IPS-20b (cell line): ENCODE measurements around the gene RAD21L1.
"Not testable (repeated sequence)": the region's sequence is repeated elsewhere in the genome, so short reads cannot be mapped to it uniquely, and the experiment has no call there.

Source experiments
- H3K27ac ChIP-seq: one replicate; pipeline ENCODE4 v1.5.1; 2013; ENCODE audit warnings: low read length
- H3K27me3 ChIP-seq: 2 replicates; pipeline ENCODE4 v1.6.1; 2013; ENCODE audit warnings: mild to moderate bottlenecking, low read length, inconsistent platforms; ENCODE audit not compliant: insufficient read depth
- H3K36me3 ChIP-seq: 2 replicates; pipeline ENCODE4 v1.6.1; 2013; ENCODE audit warnings: low read depth, mild to moderate bottlenecking, inconsistent platforms, low read length, moderate library complexity; ENCODE audit not compliant: insufficient read depth
- H3K4me1 ChIP-seq: 2 replicates; pipeline ENCODE4 v1.6.1; 2013; ENCODE audit warnings: mild to moderate bottlenecking, control low read depth, inconsistent platforms, low read length, moderate library complexity; ENCODE audit not compliant: insufficient read depth
- H3K4me3 ChIP-seq: 2 replicates; pipeline ENCODE4 v1.5.1; 2013; ENCODE audit warnings: mild to moderate bottlenecking, low read length, inconsistent platforms
- H3K9ac ChIP-seq: 2 replicates; pipeline ENCODE4 v1.6.1; 2013; ENCODE audit warnings: low read depth, mild to moderate bottlenecking, inconsistent platforms, low read length, moderate library complexity
- H3K9me3 ChIP-seq: 2 replicates; pipeline ENCODE4 v1.6.1; 2013; ENCODE audit warnings: mild to moderate bottlenecking, low read depth, low read length, inconsistent platforms; ENCODE audit not compliant: insufficient read depth

The RAD21L1 gene

GRCh38 chr20:1212023-1212422 is 13.8 kb upstream of the RAD21L1 start:
- Histone ChIP-seq H3K9ac (peak overlapping the region; percentile 10; the same call in 1 of the 2 replicates), H3K27ac (no peak overlapping the region), H3K36me3 (no peaks in the 10 kb centered on the region), H3K4me3 (no peak overlapping the region), H3K9me3 (no peaks in the 10 kb centered on the region), H3K27me3 (peaks cover 25% of the 10 kb centered on the region), H3K4me1 (peaks cover 7% of the 10 kb centered on the region; the same call in 1 of the 2 replicates)

- no peak overlapping the region; the same call in 1 of the 2 replicates for H3K4me3 ChIP-seq
- no peaks in the 10 kb centered on the region for H3K9me3 ChIP-seq
- H3K27me3 ChIP-seq, result peaks cover 25% of the 10 kb centered on the region
- peak overlapping the region; percentile 10; the same call in 1 of the 2 replicates for H3K9ac ChIP-seq
- no peak overlapping the region for H3K27ac ChIP-seq
- H3K36me3 ChIP-seq, result no peaks in the 10 kb centered on the region
- peaks cover 7% of the 10 kb centered on the region; the same call in 1 of the 2 replicates for H3K4me1 ChIP-seq
Measured at GRCh38 chr20:1212607-1213396, 13.0 kb upstream of the RAD21L1 start.

- Histone ChIP-seq H3K4me3 (no peak overlapping the region), H3K27ac (no peak overlapping the region), H3K9me3 (no peaks in the 10 kb centered on the region), H3K27me3 (peaks cover 19% of the 10 kb centered on the region), H3K4me1 (peaks cover 7% of the 10 kb centered on the region; the same call in 1 of the 2 replicates), H3K9ac (no peak overlapping the region), H3K36me3 (no peaks in the 10 kb centered on the region)
Measured at GRCh38 chr20:1214838-1215261, 11.0 kb upstream of the RAD21L1 start.

- no peaks in the 10 kb centered on the region for H3K9me3 ChIP-seq
- H3K27ac ChIP-seq, result no peak overlapping the region
- no peak overlapping the region for H3K9ac ChIP-seq
- H3K4me1 ChIP-seq, result peaks cover 7% of the 10 kb centered on the region; the same call in 1 of the 2 replicates
- no peak overlapping the region for H3K4me3 ChIP-seq
- no peaks in the 10 kb centered on the region for H3K36me3 ChIP-seq
- H3K27me3 ChIP-seq, result peaks cover 17% of the 10 kb centered on the region
Measured at GRCh38 chr20:1215386-1216170, 10.3 kb upstream of the RAD21L1 start.

- not testable (repeated sequence) for H3K27ac ChIP-seq, H3K4me3 ChIP-seq, H3K36me3 ChIP-seq, H3K9me3 ChIP-seq, H3K4me1 ChIP-seq, H3K9ac ChIP-seq
- H3K27me3 ChIP-seq, result peaks cover 16% of the 10 kb centered on the region
Measured at GRCh38 chr20:1216527-1217427, 9.1 kb upstream of the RAD21L1 start.

- not testable (repeated sequence) for H3K9me3 ChIP-seq, H3K36me3 ChIP-seq, H3K4me1 ChIP-seq, H3K27ac ChIP-seq, H3K4me3 ChIP-seq, H3K9ac ChIP-seq
- H3K27me3 ChIP-seq, result peaks cover 26% of the 10 kb centered on the region
Measured at GRCh38 chr20:1222750-1223149, 3.1 kb upstream of the RAD21L1 start.

GRCh38 chr20:1224205-1224890 is 1.5 kb upstream of the RAD21L1 start:
- Histone ChIP-seq H3K4me1 (no peaks in the 10 kb centered on the region), H3K4me3 (no peak overlapping the region), H3K9me3 (no peaks in the 10 kb centered on the region), H3K36me3 (no peaks in the 10 kb centered on the region), H3K27ac (no peak overlapping the region), H3K9ac (no peak overlapping the region), H3K27me3 (peaks cover 42% of the 10 kb centered on the region)

GRCh38 chr20:1225263-1225782 is 521 bp upstream of the RAD21L1 start:
- peaks cover 51% of the 10 kb centered on the region for H3K27me3 ChIP-seq
- H3K4me1 ChIP-seq, result no peaks in the 10 kb centered on the region
- H3K27ac ChIP-seq, result no peak overlapping the region
- no peak overlapping the region; the same call in 1 of the 2 replicates for H3K9ac ChIP-seq
- H3K9me3 ChIP-seq, result no peaks in the 10 kb centered on the region
- H3K4me3 ChIP-seq, result peak overlapping the region; percentile 73
- no peaks in the 10 kb centered on the region for H3K36me3 ChIP-seq

GRCh38 chr20:1229541-1229940 is 3.7 kb downstream of the RAD21L1 start:
- H3K9ac ChIP-seq, result no peak overlapping the region
- H3K4me1 ChIP-seq, result no peaks in the 10 kb centered on the region
- H3K27me3 ChIP-seq, result peaks cover 54% of the 10 kb centered on the region
- no peaks in the 10 kb centered on the region for H3K36me3 ChIP-seq
- H3K9me3 ChIP-seq, result no peaks in the 10 kb centered on the region
- H3K27ac ChIP-seq, result no peak overlapping the region
- no peak overlapping the region for H3K4me3 ChIP-seq

GRCh38 chr20:1232286-1233111 is 6.7 kb downstream of the RAD21L1 start:
- H3K9ac ChIP-seq, result no peak overlapping the region
- H3K27ac ChIP-seq, result no peak overlapping the region
- no peak overlapping the region for H3K4me3 ChIP-seq
- no peaks in the 10 kb centered on the region for H3K36me3 ChIP-seq
- peaks cover 36% of the 10 kb centered on the region for H3K27me3 ChIP-seq
- H3K9me3 ChIP-seq, result no peaks in the 10 kb centered on the region
- no peaks in the 10 kb centered on the region for H3K4me1 ChIP-seq
